KG1 (cell line): ENCODE results near the gene CCP110.
A peak's percentile ranks its signal among the peaks of the same experiment; 100 is the strongest.
"Not testable (repeated sequence)": the region's sequence is repeated elsewhere in the genome, so short reads cannot be mapped to it uniquely, and the experiment has no call there.

Experiments
- DNase-seq: peaks from one replicate; lab custom pipeline; 2025; lab: John Stamatoyannopoulos, UW

Gene CCP110

GRCh38 chr16:19513377-19514053, 10.2 kb upstream of the CCP110 start:
- no peak for DNase-seq

GRCh38 chr16:19515757-19516156, 8.0 kb upstream of the CCP110 start:
- no peak for DNase-seq

DNA sequence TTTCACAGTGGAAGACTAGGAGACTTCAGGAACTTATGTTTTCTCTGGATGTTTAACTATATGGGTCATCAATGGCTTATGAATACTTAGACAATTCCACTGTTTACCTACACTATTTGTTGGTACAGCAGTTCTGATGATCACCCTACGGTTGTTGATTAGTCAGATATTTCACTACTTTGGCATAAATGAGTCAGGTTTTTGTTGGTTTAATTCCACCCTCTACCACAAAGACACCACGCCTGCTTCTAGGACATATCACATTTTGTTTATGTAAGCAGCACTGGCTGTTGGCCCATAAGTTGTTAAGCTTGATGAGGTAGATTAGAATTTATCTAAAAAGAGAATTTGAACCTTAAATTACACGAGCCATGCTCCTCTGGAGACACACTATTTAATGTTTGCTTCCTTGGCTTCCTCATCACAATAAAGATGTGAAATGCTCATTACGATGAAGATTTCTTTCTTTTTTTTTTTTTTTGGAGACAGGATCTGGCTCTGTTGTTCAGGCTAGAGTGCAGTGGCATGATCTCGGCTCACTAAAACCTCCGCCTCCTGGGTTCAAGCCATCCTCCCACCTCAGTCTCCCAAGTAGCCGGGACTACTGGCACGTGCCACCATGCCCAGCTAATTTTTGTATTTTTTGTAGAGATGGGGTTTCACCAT, 6.2 kb upstream of the CCP110 start:
- no peak for DNase-seq

DNA sequence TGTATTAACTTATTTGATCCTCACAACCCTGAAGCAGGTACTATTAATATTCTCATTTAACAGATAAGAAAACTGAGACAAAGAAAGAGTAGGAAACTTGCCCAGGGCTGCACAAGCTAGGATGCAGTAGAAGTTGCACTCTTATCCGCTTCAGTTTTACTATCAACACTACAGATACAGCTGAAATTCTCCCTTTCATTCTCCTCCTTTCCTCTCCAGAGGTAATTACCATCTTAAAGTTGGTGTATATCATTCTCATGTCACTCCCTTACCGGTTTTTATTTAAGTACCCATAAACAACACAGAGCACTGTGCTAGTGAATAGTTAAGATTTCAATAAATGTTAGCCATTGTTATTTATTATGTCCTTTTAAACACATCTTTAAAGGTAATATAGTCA, 5.4 kb upstream of the CCP110 start:
- DNase-seq: no peak

DNA sequence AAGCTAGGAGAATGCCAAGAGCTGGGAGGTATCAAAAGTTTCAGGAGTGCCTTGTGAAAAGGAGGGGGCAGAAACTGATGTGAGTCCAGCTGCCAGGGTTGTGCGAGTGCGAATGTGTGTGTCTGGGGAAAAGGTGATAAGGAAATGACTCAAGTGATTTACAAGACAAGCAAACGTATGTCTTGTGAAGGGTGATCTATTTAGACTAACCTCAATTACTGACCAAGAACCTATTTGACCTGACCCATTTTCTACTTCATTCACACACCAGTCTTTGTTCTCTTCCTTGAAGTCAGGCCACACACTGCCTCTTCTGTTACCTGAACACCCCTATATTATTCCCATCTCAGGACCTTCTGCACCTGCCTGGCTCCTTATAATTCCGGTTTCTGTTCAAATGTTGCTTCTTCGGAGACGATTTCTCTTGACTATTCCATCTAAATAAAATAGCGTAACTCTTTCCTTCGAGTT, 2.8 kb upstream of the CCP110 start:
- no peak for DNase-seq

DNA sequence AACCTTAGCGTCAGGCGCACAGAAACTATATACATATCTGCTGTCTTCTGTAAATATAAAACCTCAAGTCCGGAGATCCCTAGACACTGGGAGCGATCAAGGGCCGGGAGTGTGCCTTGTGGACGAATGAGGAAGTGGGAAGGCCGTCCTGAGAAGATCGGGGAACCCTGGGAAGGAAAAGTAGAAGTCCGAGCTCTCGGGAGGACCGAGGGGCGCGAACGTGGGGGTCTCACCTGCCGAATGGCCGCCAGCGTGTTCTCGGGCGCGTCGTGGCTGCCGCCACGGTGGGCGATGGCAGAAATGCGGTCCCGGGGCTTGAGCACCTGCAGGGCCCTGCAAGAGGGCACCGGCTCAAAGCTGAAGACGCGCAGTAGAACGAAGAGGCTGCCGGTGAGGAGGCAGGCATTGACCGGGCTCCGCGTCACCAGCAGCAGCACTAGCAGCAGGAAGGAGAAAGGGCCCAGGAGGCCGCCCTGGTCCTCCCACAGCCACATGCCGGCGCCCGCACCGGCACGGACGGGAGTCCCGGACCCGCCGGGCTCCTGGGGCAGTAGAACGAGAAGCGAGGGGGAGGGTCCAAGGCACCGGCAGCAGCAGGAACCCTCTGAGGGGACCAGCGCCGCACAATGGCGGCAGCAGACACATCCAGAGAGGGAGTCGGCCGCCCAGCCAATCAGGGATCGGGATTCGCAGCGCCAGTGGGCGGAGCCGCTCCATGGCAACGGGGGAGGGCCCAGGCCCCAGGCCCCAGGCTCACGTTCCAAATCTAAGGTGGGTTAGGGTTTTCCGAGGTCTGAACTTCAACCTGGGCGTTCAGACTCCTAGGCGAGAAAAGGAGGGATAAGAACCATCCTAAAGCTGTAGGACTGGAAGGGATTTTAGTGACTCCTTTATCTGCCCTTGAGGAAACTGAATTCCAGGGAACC, 2.0 kb upstream of the CCP110 start, which contains the start of gene GDE1:
GDE1 (minus strand) TSS at position 628 of the 926 bp plus-strand sequence; CDS start at position 494, 134 bp downstream.
- DNase-seq: peak; percentile 89

GRCh38 chr16:19522397-19522732, 1.4 kb upstream of the CCP110 start:
- no peak for DNase-seq

- DNase-seq: no peak
Measured at GRCh38 chr16:19522760-19523159, 982 bp upstream of the CCP110 start.

- no peak for DNase-seq
Measured at GRCh38 chr16:19523184-19523558, 571 bp upstream of the CCP110 start.

- DNase-seq: no peak
Measured at GRCh38 chr16:19524356-19524615, 544 bp downstream of the CCP110 start.

DNA sequence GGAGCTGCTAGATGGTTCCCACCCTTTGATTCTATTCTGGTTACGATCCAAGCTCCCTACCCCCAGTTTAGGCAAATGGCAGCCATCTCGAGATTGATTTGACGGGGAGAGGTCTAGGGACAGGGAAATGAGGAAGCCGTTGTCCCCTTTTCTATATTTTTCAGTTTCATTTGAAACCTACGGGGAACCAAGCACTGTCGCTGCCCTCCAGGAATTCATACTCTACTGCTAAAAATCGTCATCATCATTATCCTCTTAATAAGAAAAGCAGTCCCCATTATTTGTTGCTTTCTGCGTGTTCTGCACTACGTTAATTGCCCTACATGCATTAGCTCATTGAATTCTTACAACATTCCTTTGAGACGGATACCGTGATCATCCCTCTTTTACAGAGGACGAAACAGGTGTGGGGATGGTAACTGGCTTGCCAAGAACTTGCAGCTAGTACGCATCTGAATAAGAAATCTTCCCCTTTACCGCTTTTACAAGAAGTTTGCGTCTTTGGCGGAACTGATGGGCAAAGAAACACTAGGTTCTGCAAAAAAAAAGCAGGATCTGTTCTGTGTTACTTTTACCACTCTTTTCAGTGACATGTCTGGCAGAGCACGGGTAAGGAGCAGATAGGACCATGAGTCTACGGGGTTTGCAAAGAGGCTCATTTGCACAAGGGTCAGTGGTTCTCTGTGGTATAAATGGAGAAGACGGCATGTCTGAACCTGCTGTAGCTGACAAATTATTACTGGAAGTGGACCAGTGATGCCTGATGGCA, 1.1 kb downstream of the CCP110 start:
- DNase-seq: peak; percentile 22

DNA sequence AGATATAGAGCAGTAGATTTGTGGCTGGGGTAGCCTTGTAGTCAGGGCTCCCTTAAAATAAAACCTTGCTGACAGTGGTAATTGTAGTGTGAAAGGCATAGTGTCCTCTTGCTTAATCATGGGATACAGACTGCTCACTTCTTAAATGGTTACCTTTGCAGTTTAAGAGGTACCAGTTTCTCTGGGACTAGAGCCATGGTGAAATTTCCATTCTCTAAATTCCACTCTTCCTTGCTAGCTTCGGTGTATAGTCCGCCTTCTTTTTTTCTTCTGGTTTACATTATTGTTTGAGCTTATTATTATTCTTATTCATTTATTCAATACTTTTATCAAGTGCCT, 1.6 kb downstream of the CCP110 start:
- no peak for DNase-seq

- no peak for DNase-seq
Measured at GRCh38 chr16:19527161-19527560, 3.4 kb downstream of the CCP110 start.

- DNase-seq: no peak
Measured at GRCh38 chr16:19528666-19529065, 4.9 kb downstream of the CCP110 start.

DNA sequence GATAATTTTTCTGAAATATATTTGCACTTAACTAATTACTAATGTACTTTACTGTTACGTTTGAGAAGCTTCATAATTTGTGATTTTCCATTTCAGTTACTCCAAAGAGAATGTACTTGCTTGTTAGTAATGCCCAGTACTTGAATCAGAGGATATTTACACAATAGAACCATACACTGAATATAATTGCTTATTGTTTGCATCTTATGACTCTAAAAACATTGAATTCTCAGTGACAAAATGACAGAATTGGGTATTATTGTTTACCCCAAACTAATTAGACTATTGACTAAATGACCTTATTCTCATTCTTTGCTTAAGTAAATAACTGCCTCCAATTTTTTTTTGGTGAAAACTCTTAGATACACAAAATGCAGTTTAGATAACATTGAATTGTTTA, 8.9 kb downstream of the CCP110 start:
- DNase-seq: no peak

DNA sequence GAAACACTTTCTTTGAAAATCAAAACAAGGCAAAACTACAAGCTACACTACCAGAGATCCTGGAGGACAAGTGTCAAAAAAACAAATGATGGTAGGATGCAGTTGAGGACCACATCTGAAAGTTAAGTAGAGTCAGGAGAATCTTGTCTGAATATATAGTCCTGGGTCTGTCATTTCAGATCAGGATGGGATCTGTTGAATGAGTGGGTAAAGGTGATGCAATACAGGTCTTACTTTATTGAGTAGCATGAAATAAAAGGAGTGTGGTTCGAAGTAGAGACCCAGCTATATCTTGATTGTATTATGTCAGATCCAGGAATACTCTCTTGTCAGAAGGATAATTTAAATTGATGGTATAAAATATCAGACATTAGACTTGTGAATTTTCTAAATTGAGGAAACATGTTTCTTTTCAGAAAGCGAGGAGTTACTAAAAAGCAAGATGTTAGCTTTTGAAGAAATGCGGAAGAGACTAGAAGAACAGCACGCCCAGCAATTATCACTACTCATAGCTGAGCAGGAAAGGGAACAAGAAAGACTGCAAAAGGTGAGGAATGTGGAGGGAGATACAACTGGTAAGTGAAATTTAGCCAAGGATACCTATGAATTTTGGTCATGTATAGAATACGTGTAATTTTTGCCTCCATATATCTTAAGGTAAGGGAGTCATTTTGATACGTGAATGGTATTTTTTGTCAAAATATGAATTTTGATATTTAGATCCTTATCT, 16.7 kb downstream of the CCP110 start:
- no peak for DNase-seq

DNA sequence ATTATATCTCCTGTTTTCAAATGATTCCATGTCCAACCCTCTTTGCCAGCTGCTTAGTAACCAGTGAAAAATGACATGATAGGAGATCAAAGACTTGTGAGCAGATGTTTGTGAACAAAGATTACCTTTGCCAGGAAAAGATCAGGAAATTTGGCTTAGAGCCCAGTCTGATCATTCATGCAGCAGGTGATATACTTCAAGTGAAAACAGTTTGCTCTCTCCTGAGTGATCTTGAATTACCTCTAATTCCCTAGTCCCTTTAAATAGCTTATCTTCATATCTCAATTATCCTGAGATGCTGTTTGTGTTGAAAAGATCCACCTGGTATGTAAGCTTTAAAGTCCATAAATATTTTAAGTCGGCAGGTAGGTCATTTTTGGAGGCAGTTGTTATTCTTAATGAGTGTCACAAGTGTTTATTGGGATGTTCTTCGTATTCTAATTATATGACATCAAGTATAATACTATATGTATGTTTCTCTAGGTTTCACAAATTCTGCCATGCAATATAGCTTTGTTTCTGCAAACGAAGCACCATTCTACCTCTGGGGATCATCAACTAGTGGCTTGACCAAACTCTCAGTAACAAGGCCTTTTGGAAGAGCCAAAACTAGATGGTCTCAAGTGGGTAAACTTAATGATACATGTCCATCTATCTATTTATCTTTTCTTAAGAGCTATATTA, 18.5 kb downstream of the CCP110 start:
- DNase-seq: no peak

GRCh38 chr16:19543278-19543996, 19.7 kb downstream of the CCP110 start:
- DNase-seq: not testable (repeated sequence)

DNA sequence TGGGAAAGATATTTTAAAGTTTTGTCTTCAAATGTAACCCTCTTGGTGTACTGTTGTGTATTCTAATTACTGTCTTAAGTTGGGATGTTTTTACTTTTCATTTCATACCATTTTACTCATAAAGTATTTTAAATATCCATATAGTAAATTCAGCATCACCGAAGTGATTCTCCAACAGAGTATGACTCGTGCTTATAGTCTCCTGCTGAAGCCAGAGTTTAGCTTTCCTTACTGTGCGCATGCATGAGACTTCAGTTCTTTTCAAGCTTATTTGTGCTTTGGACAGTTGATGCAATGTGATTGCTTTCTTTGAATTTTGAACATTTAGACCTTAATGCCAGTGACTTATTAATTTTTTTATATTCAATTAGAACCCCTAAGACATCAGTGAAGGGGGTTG, 24.4 kb downstream of the CCP110 start:
- no peak for DNase-seq

- DNase-seq: no peak
Measured at GRCh38 chr16:19549673-19550072, 25.9 kb downstream of the CCP110 start.
